CD4-positive, alpha-beta T cell treated with Interleukin-4 for 1 hour (primary cell): ENCODE results near the gene NISCH.

Experiments used
- DNase-seq, 2 donors: peaks; one replicate each; pipeline ENCODE4 v3.0.0-alpha.2; 2020 to 2022

The NISCH gene

GRCh38 chr3:52493232-52494017, 38.0 kb downstream of the NISCH start:
- no peak for DNase-seq

- no peak for DNase-seq
These were observed 39.0 kb downstream of the NISCH start for GRCh38 chr3:52494445-52494844.

- no peak for DNase-seq
These were observed 39.6 kb downstream of the NISCH start, which contains the start of gene STAB1 for GRCh38 chr3:52494886-52495495. Gene STAB1 (plus strand): TSS chr3:52495338. CDS start chr3:52495414, 76 bp downstream.

- DNase-seq = peak in 1 of 2 donors; percentile 43
These were observed 40.6 kb downstream of the NISCH start for GRCh38 chr3:52495777-52496602.

GRCh38 chr3:52498137-52499054, 43.0 kb downstream of the NISCH start:
- DNase-seq = peak; percentile 14 to 63

- DNase-seq = no peak
These were observed 45.6 kb downstream of the NISCH start for GRCh38 chr3:52501046-52501445.

- no peak for DNase-seq
These were observed 46.6 kb downstream of the NISCH start for GRCh38 chr3:52502001-52502400.

- DNase-seq = no peak
These were observed 47.5 kb downstream of the NISCH start for GRCh38 chr3:52502808-52503350.

- DNase-seq = no peak
These were observed 48.5 kb downstream of the NISCH start for GRCh38 chr3:52503788-52504424.

GRCh38 chr3:52504977-52505376, 49.6 kb downstream of the NISCH start:
- DNase-seq = no peak

- DNase-seq = no peak
These were observed 51.0 kb downstream of the NISCH start for GRCh38 chr3:52506266-52506966.

- no peak for DNase-seq
These were observed 52.0 kb downstream of the NISCH start for GRCh38 chr3:52507359-52507758.

GRCh38 chr3:52509753-52510328, 54.4 kb downstream of the NISCH start:
- DNase-seq = no peak

GRCh38 chr3:52511509-52511908, 56.1 kb downstream of the NISCH start:
- DNase-seq = no peak

GRCh38 chr3:52512105-52512504, 56.7 kb downstream of the NISCH start:
- no peak for DNase-seq

GRCh38 chr3:52512727-52513126, 57.3 kb downstream of the NISCH start:
- no peak for DNase-seq

- no peak for DNase-seq
These were observed 57.9 kb downstream of the NISCH start for GRCh38 chr3:52513281-52513680.

GRCh38 chr3:52514576-52514975, 59.2 kb downstream of the NISCH start:
- DNase-seq = no peak

GRCh38 chr3:52515192-52515591, 59.8 kb downstream of the NISCH start:
- no peak for DNase-seq

- DNase-seq = no peak
These were observed 61.2 kb downstream of the NISCH start for GRCh38 chr3:52516509-52517195.
